Measurements from ENCODE around the gene RICTOR. TPM values are rescaled to one million over a fixed set of nuclear protein-coding genes. Genes with fewer than 3 reads are reported as not detected.
"Not testable (repeated sequence)": the region's sequence is repeated elsewhere in the genome, so short reads cannot be mapped to it uniquely, and the experiment has no call there.

RICTOR gene
- total RNA-seq, 3 donors from 2014 or later: 14.1 to 19.2 (median 18.0) TPM

DNA sequence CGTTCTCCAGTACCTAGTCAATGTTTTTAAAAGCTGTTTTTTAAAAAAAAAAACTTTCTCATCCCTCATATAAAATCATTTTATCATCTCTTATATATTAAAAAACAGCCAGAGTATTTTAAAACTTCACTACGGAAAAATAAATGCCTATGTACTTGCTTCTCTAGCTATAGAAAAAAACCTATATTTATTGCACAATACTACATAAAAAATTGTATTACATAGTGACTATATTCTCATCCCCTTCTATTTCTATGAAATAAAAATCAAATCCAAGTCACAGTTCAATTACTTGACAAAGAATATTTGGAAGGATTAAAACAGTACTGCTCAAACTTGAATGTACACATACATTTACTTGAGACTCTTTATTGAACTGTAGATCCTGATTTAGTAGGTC, 56.7 kb downstream of the RICTOR start:
- H3K4me1 Mint-ChIP-seq (ENCODE audit: low read depth): peaks cover 50% of the 10 kb centered on the region
- no peaks in the 10 kb centered on the region for H3K27me3 Mint-ChIP-seq (ENCODE audit: low read depth)
- H3K9me3 Mint-ChIP-seq: no peaks in the 10 kb centered on the region
- H3K4me3 Mint-ChIP-seq: no peak overlapping the region
- DNase-seq: no peak
- peaks cover 41% of the 10 kb centered on the region for H3K36me3 Mint-ChIP-seq (ENCODE audit: insufficient read depth)
- no peak for ATAC-seq

- ATAC-seq: no peak
- Mint-ChIP-seq H3K9me3 (peaks cover 6% of the 10 kb centered on the region), H3K27me3 (ENCODE audit: low read depth) (no peaks in the 10 kb centered on the region), H3K36me3 (ENCODE audit: insufficient read depth) (peaks cover 46% of the 10 kb centered on the region), H3K4me3 (no peak overlapping the region), H3K4me1 (ENCODE audit: low read depth) (peaks cover 45% of the 10 kb centered on the region)
- no peak for DNase-seq
Observed at GRCh38 chr5:39016587-39017275, 57.5 kb downstream of the RICTOR start.

- H3K4me3 Mint-ChIP-seq: no peak overlapping the region
- peaks cover 37% of the 10 kb centered on the region for H3K4me1 Mint-ChIP-seq (ENCODE audit: low read depth)
- H3K27me3 Mint-ChIP-seq (ENCODE audit: low read depth): no peaks in the 10 kb centered on the region
- H3K36me3 Mint-ChIP-seq (ENCODE audit: insufficient read depth): peaks cover 50% of the 10 kb centered on the region
- peaks cover 8% of the 10 kb centered on the region for H3K9me3 Mint-ChIP-seq
- ATAC-seq (peak; percentile 63 to 82), DNase-seq (no peak)
Observed at GRCh38 chr5:39015743-39016586, 58.2 kb downstream of the RICTOR start.

DNA sequence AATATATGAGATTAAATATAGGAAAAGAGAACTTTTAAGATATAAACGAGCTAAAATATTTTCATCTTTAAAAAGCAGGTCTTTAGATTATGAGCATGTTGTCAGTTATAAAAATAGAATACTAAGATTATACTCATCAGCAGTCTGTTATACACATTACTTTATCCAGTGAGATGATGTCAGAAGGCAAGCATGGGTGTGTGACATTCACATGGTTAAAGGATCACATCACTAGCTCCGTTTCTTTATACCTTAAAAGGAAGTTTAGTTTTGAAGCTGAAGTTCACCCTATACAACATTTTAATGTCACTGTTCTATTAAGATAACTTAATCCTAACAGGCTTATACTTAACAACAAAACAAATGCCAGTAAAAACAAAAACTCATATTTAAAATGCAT, 59.6 kb downstream of the RICTOR start:
- H3K4me1 Mint-ChIP-seq (ENCODE audit: low read depth): peaks cover 35% of the 10 kb centered on the region
- ATAC-seq: no peak
- peaks cover 16% of the 10 kb centered on the region for H3K9me3 Mint-ChIP-seq
- peaks cover 55% of the 10 kb centered on the region for H3K36me3 Mint-ChIP-seq (ENCODE audit: insufficient read depth)
- H3K27me3 Mint-ChIP-seq (ENCODE audit: low read depth): no peaks in the 10 kb centered on the region
- no peak for DNase-seq
- H3K4me3 Mint-ChIP-seq: no peak overlapping the region

DNA sequence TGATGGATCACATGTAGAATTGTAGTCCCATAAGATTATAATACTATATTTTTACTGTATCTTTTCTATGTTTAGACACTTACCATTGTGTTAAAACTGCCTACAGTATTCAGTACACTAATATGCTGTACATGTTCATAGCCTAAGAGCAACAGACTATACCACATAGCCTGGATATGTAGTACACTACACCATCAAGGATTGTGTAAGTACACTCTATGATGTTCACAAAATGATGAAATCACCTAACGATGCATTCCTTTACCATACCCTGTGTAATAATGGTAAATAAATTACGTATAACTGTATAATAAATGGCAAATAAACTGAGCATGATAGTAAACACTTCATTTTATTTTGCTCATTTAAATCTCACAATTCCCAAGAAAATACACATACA, 60.3 kb downstream of the RICTOR start:
- ATAC-seq: no peak
- peaks cover 29% of the 10 kb centered on the region for H3K4me1 Mint-ChIP-seq (ENCODE audit: low read depth)
- no peak for DNase-seq
- no peak overlapping the region for H3K4me3 Mint-ChIP-seq
- peaks cover 49% of the 10 kb centered on the region for H3K36me3 Mint-ChIP-seq (ENCODE audit: insufficient read depth)
- H3K27me3 Mint-ChIP-seq (ENCODE audit: low read depth): no peaks in the 10 kb centered on the region
- H3K9me3 Mint-ChIP-seq: peaks cover 16% of the 10 kb centered on the region

DNA sequence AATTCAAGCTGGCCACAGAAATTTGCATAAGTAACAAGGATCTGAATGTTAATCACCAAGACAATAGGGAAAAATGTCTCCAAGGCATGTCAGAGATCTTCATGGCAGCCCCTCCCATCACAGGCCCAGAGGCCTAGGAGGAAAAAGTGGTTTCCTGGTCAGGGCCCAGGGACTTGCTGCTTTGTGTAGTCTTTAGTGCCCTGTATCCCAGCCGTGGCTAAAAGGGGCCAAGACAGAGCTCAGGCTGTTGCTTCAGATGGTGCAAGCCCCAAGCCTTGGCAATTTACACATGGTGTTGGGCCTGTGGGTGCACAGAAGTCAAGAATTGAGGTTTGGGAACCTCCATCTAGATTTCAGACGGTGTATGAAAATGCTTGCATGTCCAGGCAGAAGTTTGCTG, 63.2 kb downstream of the RICTOR start:
- H3K4me3 Mint-ChIP-seq; ATAC-seq; DNase-seq; H3K27me3 Mint-ChIP-seq (ENCODE audit: low read depth): not testable (repeated sequence)
- peaks cover 35% of the 10 kb centered on the region for H3K36me3 Mint-ChIP-seq (ENCODE audit: insufficient read depth)
- H3K9me3 Mint-ChIP-seq: peaks cover 16% of the 10 kb centered on the region
- H3K4me1 Mint-ChIP-seq (ENCODE audit: low read depth): peaks cover 16% of the 10 kb centered on the region

- ATAC-seq (no peak), DNase-seq (no peak)
- peaks cover 31% of the 10 kb centered on the region for H3K36me3 Mint-ChIP-seq (ENCODE audit: insufficient read depth)
- peaks cover 19% of the 10 kb centered on the region for H3K4me1 Mint-ChIP-seq (ENCODE audit: low read depth)
- no peak overlapping the region for H3K4me3 Mint-ChIP-seq
- no peaks in the 10 kb centered on the region for H3K27me3 Mint-ChIP-seq (ENCODE audit: low read depth)
- H3K9me3 Mint-ChIP-seq: peaks cover 16% of the 10 kb centered on the region
Observed at GRCh38 chr5:39009981-39010380, 64.2 kb downstream of the RICTOR start.

GRCh38 chr5:39009280-39009679, 64.9 kb downstream of the RICTOR start:
- Mint-ChIP-seq H3K27me3 (ENCODE audit: low read depth) (no peaks in the 10 kb centered on the region), H3K9me3 (peaks cover 16% of the 10 kb centered on the region), H3K4me3 (no peak overlapping the region), H3K4me1 (ENCODE audit: low read depth) (peaks cover 20% of the 10 kb centered on the region), H3K36me3 (ENCODE audit: insufficient read depth) (peaks cover 31% of the 10 kb centered on the region)
- ATAC-seq (no peak), DNase-seq (no peak)

- Mint-ChIP-seq H3K27me3 (ENCODE audit: low read depth) (no peaks in the 10 kb centered on the region), H3K36me3 (ENCODE audit: insufficient read depth) (peaks cover 25% of the 10 kb centered on the region), H3K4me3 (no peak overlapping the region), H3K4me1 (ENCODE audit: low read depth) (peaks cover 34% of the 10 kb centered on the region), H3K9me3 (peaks cover 9% of the 10 kb centered on the region)
- ATAC-seq: no peak
- no peak for DNase-seq
Observed at GRCh38 chr5:39006650-39007049, 67.5 kb downstream of the RICTOR start.

DNA sequence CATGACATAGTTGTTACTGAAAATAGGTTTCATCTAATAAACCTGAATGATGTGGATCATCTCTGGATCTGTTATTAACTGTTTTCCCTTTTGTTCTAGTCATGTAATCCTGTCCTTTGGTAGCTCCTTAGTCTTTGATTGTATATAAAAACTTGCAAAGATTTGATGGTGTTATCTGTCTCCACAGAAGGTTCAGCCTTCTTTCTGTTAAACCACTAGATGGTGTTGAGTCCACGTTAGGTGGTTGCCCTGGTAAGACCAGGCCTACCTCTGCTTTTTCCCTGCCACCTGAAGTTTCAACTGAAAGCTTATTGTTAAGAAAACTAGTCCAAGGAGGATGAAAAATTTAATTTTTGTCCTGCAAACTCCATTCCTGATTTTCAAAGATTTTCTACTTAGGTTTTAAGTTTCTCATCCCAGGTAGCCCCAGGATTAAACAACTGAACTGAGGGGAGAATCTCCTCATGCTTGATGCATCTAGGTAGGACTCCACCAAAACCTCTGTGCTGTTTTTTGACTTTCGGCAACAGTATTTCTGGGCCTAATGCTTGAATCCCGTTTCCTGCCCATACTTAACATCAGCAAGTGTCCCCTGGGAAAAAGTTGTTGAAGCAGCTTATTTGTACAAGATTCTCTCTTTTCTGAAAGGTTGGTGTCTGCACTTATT, 68.5 kb downstream of the RICTOR start:
- Mint-ChIP-seq H3K36me3 (ENCODE audit: insufficient read depth) (peaks cover 20% of the 10 kb centered on the region), H3K4me1 (ENCODE audit: low read depth) (peaks cover 44% of the 10 kb centered on the region), H3K4me3 (no peak overlapping the region), H3K27me3 (ENCODE audit: low read depth) (no peaks in the 10 kb centered on the region), H3K9me3 (peaks cover 6% of the 10 kb centered on the region)
- DNase-seq (no peak), ATAC-seq (peak in 1 of 2 donors; percentile 65)

DNA sequence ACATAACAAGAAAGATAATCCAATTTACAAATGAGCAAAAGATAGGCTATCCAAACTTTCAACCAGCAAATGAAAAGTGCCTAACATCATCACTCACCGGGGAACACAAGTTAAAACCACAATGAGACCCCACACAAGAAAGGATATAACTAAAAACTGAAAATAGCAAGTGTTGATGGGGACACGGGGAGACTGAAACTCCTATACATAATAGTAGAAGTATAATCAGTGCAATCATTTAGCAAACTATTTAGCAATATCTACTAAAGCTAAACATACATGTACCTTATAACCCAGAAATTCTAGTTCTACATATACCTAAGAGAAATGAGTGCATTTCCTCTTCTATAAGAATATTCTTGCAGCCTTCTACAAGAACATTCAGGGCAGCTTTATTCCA, 72.5 kb downstream of the RICTOR start:
- Mint-ChIP-seq H3K4me3 (no peak overlapping the region), H3K4me1 (ENCODE audit: low read depth) (peaks cover 52% of the 10 kb centered on the region), H3K9me3 (peaks cover 5% of the 10 kb centered on the region), H3K36me3 (ENCODE audit: insufficient read depth) (peaks cover 22% of the 10 kb centered on the region), H3K27me3 (ENCODE audit: low read depth) (no peaks in the 10 kb centered on the region)
- ATAC-seq: peak in 1 of 2 donors; percentile 35
- no peak for DNase-seq

- H3K27me3 Mint-ChIP-seq (ENCODE audit: low read depth): no peaks in the 10 kb centered on the region
- ATAC-seq (no peak), DNase-seq (no peak)
- H3K36me3 Mint-ChIP-seq (ENCODE audit: insufficient read depth): peaks cover 32% of the 10 kb centered on the region
- peaks cover 39% of the 10 kb centered on the region for H3K4me1 Mint-ChIP-seq (ENCODE audit: low read depth)
- H3K9me3 Mint-ChIP-seq: peaks cover 5% of the 10 kb centered on the region
- H3K4me3 Mint-ChIP-seq: no peak overlapping the region
Observed at GRCh38 chr5:38999037-38999436, 75.2 kb downstream of the RICTOR start.

GRCh38 chr5:38997591-38997990, 76.6 kb downstream of the RICTOR start:
- Mint-ChIP-seq H3K27me3 (ENCODE audit: low read depth) (no peaks in the 10 kb centered on the region), H3K4me3 (no peak overlapping the region), H3K9me3 (peaks cover 5% of the 10 kb centered on the region), H3K4me1 (ENCODE audit: low read depth) (peaks cover 39% of the 10 kb centered on the region), H3K36me3 (ENCODE audit: insufficient read depth) (peaks cover 37% of the 10 kb centered on the region)
- DNase-seq (no peak), ATAC-seq (no peak)

GRCh38 chr5:38996123-38996522, 78.1 kb downstream of the RICTOR start:
- ATAC-seq: no peak
- Mint-ChIP-seq H3K27me3 (ENCODE audit: low read depth) (no peaks in the 10 kb centered on the region), H3K4me1 (ENCODE audit: low read depth) (peaks cover 26% of the 10 kb centered on the region), H3K4me3 (no peak overlapping the region), H3K9me3 (peaks cover 5% of the 10 kb centered on the region), H3K36me3 (ENCODE audit: insufficient read depth) (peaks cover 35% of the 10 kb centered on the region)
- DNase-seq: no peak
